ENCODE data around the gene FIGN. TPM values are rescaled to one million over a fixed set of nuclear protein-coding genes. Genes with fewer than 3 reads are reported as not detected.

FIGN gene
- total and polyA plus RNA-seq, 11 donors: 3.0 to 16.5 (median 12.1) TPM

DNA sequence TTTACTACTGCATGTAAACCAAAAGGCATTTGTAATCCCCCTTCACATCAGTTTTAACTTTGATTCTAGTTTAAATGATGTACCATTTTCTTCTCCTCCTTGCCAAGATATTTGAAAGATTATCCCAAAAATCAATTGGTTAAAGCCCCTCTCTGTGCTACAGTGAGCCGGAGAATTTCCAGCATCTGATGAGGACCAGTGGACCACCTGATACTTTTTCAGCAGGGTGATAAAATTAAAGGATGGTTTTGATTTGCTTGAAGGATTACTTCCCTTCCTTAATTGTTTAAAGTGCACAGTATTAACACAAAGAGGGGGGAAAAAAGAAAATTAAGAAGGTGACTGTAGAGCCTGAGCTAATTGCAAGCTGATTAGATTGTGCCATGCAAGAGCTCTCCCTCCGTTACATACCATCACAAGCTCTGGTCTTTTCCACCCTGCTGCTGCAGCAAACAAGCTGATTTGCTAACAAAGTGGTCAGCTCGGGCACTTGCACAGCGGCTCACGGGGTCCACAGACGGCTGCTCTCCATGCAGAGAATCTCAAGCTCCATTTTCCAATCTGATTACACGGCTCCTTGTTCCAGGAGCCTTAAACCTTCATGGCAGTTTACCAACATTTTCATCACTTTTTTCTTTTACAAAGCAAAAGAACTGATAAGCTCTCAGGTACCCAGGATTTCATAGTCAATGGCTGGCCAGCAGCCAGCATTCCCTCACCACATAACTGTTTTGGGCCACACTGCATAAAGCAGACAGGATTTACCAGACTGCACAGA is 22.1 kb downstream of the FIGN start:
- Histone ChIP-seq H3K4me1 (peaks cover 0 to 73% (median 28%) of the 10 kb centered on the region in 12 donors), H3K4me3 (peak overlapping the region in 1 of 12 donors; percentile 4), H3K36me3 (no peaks in the 10 kb centered on the region), H3K27me3 (no peaks in the 10 kb centered on the region), H3K27ac (peak overlapping the region in 1 of 12 donors; percentile 17), H3K9me3 (no peaks in the 10 kb centered on the region)
- DNase-seq (no peak), ATAC-seq (peak in 2 of 4 donors; percentile 19 to 31)
- WGBS, 4 donors: 36 to 49% (median 46%) methylated on average over 7 of the region's 7 CpGs
- intact Hi-C loops (cut with DNase I): no loop called here
- TF ChIP-seq POLR2A (IDR thresholded peaks at IDR 0.05): no peak
- TF ChIP-seq, protein P1, sequence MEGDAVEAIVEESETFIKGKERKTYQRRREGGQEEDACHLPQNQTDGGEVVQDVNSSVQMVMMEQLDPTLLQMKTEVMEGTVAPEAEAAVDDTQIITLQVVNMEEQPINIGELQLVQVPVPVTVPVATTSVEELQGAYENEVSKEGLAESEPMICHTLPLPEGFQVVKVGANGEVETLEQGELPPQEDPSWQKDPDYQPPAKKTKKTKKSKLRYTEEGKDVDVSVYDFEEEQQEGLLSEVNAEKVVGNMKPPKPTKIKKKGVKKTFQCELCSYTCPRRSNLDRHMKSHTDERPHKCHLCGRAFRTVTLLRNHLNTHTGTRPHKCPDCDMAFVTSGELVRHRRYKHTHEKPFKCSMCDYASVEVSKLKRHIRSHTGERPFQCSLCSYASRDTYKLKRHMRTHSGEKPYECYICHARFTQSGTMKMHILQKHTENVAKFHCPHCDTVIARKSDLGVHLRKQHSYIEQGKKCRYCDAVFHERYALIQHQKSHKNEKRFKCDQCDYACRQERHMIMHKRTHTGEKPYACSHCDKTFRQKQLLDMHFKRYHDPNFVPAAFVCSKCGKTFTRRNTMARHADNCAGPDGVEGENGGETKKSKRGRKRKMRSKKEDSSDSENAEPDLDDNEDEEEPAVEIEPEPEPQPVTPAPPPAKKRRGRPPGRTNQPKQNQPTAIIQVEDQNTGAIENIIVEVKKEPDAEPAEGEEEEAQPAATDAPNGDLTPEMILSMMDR (IDR thresholded peaks at IDR 0.05): no peak

DNA sequence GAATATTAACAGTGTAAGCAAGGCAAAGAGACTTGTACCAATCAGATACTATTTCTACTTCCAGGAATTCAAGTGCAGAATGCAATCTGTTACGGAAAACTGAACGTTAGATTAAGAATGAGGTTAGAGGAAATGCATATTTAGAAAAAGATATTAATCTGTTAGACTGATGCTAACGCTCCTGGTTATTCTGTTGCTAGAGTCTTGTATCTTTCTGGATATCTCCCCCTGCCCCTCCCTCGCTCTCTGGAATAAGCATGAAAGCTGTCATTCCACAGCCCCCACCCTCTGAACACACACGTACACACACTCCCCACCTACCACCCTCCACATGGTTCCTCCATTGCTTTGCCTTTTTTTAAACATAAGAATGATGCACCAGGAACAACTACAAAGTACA is 24.1 kb downstream of the FIGN start:
- Histone ChIP-seq H3K4me1 (peaks cover 0 to 57% (median 19%) of the 10 kb centered on the region in 12 donors), H3K27ac (peak overlapping the region in 4 of 12 donors; percentile 10 to 36 (median 16)), H3K9me3 (no peaks in the 10 kb centered on the region), H3K27me3 (no peaks in the 10 kb centered on the region), H3K36me3 (no peaks in the 10 kb centered on the region), H3K4me3 (no peak overlapping the region)
- ATAC-seq (peak in 1 of 4 donors; percentile 23), DNase-seq (no peak)
- TF ChIP-seq, protein P1 (IDR thresholded peaks at IDR 0.05): no peak
- no peak for TF ChIP-seq POLR2A (IDR thresholded peaks at IDR 0.05)
- 27 to 36% (median 34%) methylated on average over 5 of the region's 5 CpGs for WGBS, 4 donors
- intact Hi-C loops (cut with DNase I): no loop called here

DNA sequence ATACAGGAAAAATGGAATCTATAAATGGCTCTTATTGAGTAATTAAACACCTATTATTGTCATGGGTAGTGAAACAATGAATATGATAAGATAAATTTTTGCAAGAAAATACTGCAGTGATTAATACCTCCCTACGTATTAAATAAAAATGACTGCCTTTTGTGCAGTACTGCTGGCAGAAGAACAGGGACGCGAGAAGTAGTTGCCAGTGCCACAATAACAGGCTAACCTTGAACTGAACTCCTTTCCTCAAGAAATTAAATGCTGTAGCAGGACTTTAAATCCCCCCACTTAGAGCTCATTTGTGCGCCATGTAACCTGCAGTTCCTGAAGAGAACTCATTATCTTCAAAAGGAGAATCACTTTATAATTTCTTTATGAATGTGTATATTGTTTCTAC is 24.6 kb downstream of the FIGN start:
- no peak for DNase-seq
- Histone ChIP-seq H3K27me3 (no peaks in the 10 kb centered on the region), H3K4me1 (peaks cover 0 to 55% (median 18%) of the 10 kb centered on the region in 12 donors), H3K36me3 (no peaks in the 10 kb centered on the region), H3K9me3 (no peaks in the 10 kb centered on the region), H3K27ac (peak overlapping the region in 5 of 12 donors; percentile 10 to 36 (median 19)), H3K4me3 (peak overlapping the region in 1 of 12 donors; percentile 8)
- WGBS, 4 donors: 46 to 50% (median 48%) methylated on average over 4 of the region's 4 CpGs
- TF ChIP-seq, protein P1 (IDR thresholded peaks at IDR 0.05): no peak
- TF ChIP-seq POLR2A (IDR thresholded peaks at IDR 0.05): no peak
- intact Hi-C loops (cut with DNase I): no loop called here
- peak in 3 of 4 donors; percentile 47 to 55 (median 50) for ATAC-seq

DNA sequence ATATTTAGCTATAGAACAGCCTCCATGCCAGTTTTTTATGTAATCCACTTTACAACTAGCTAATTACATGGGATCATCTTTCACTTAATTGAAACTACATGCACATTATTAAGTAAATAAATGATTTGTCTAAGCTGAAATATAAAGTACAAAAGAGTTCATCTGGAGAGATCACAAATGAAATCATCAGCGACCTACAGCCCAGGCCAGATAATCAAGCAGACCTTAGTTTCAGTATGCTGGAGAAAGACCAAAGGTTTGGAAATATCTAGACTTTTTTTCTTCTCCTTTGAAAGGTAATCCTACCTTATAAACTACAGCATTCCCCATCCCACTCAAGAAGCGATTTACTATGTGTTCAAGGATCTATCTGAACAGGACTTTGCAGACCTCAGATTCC is 26.5 kb downstream of the FIGN start:
- ATAC-seq (no peak), DNase-seq (no peak)
- Histone ChIP-seq H3K4me3 (no peak overlapping the region), H3K36me3 (no peaks in the 10 kb centered on the region), H3K9me3 (no peaks in the 10 kb centered on the region), H3K27ac (no peak overlapping the region), H3K4me1 (peaks cover 0 to 50% (median 13%) of the 10 kb centered on the region in 12 donors), H3K27me3 (no peaks in the 10 kb centered on the region)
- intact Hi-C loops (cut with DNase I): no loop called here
- 84 to 91% (median 86%) methylated on average over 2 of the region's 2 CpGs for WGBS, 4 donors
- TF ChIP-seq POLR2A (IDR thresholded peaks at IDR 0.05): no peak
- TF ChIP-seq, protein P1 (IDR thresholded peaks at IDR 0.05): no peak

All from heart left ventricle (tissue), 16 donors.